Measurements from ENCODE around the gene CUEDC1.

Gene CUEDC1

GRCh38 chr17:57823469-57824401 is 131.5 kb downstream of the CUEDC1 start:
- no peak for DNase-seq

- DNase-seq: no peak
Observed at GRCh38 chr17:57819867-57820266, 135.3 kb downstream of the CUEDC1 start.

DNA sequence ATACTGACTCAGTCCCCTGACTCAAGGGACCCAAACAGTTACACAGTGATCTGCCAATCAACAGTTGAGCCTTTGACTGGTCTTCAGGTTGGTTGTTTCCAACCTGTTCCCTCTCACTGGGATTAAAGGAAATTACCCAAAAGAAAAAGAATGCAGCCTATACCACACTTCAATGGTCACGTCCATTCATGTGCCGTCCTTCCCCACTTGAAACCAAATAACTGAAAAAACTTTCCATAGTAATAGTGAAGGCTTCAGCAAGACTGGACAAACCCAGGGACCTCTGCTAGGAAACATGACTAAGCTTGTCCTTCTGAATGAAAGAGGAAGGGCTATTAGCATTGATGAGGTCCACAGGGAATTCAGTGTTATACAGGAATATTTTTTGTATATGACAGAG is 135.9 kb downstream of the CUEDC1 start:
- no peak for DNase-seq

- DNase-seq: no peak
Observed at GRCh38 chr17:57818066-57818465, 137.1 kb downstream of the CUEDC1 start.

DNA sequence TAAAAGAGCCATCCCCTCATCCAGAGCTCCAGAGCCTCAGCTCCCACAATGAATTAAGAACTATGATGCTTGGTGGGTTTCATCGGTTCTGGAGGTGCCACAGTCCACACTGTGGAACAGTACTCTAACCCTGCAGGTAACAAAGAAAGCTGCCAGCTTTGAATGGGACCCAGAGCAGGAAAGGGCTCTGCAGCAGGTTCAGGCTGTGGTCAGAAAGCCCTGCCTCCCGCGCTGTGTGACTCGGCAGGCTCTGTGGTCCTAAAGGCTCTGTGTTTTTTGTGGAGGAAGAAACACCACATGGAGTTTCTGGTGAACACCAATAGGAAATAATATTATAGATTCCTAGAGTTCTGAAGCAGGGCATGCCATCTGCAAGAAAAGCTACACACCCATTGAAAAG is 137.9 kb downstream of the CUEDC1 start:
- DNase-seq: no peak

- no peak for DNase-seq
Observed at GRCh38 chr17:57814421-57814820, 140.8 kb downstream of the CUEDC1 start.

- DNase-seq: no peak
Observed at GRCh38 chr17:57811638-57812280, 143.5 kb downstream of the CUEDC1 start.
